Kidney (tissue), 14 donors: ENCODE data around the gene DNAJB13. TPM values are rescaled to one million over a fixed set of nuclear protein-coding genes. Genes with fewer than 3 reads are reported as not detected.

Source experiments
- DNase-seq, 5 donors: peaks; one replicate each; pipeline ENCODE4 v3.0.0-alpha.2; 2013 to 2020
- FAIRE-seq: peaks from 2 replicates; lab custom pipeline; 2012; peaks lifted over from hg19 to GRCh38; lab: Jason Lieb, UNC
- H3K27ac ChIP-seq, 2 donors: one replicate each; pipeline ENCODE4 v1.7.0; 2013; ENCODE audit warnings: low read depth in 2 of 2, low read length in 2 of 2, inconsistent platforms in 1 of 2
- H3K27me3 ChIP-seq: one replicate; pipeline ENCODE4 v1.7.1; 2013; ENCODE audit warnings: low read length, inconsistent platforms; ENCODE audit not compliant: control insufficient read depth, insufficient read depth
- H3K36me3 ChIP-seq, 3 donors: one replicate each; pipeline versions ENCODE4 v1.7.0 to v1.7.1; 2013; ENCODE audit warnings: low read length in 3 of 3, control low read depth in 1 of 3, inconsistent platforms in 1 of 3; ENCODE audit not compliant: insufficient read depth in 3 of 3, control insufficient read depth in 2 of 3
- H3K4me1 ChIP-seq, 3 donors: one replicate each; pipeline versions ENCODE4 v1.7.0 to v1.7.1; 2013; ENCODE audit warnings: low read length in 3 of 3, inconsistent platforms in 1 of 3, low read depth in 1 of 3; ENCODE audit not compliant: control insufficient read depth in 2 of 3, insufficient read depth in 2 of 3
- H3K4me3 ChIP-seq, 3 donors: one replicate each; pipeline versions ENCODE4 v1.7.0 to v1.8.1; 2013; ENCODE audit warnings: low read length in 3 of 3, control low read depth in 1 of 3, inconsistent platforms in 1 of 3
- H3K9ac ChIP-seq, 3 donors: one replicate each; pipeline versions ENCODE4 v1.7.0 to v1.7.1; 2013; ENCODE audit warnings: low read length in 3 of 3, control low read depth in 1 of 3, inconsistent platforms in 1 of 3
- H3K9me3 ChIP-seq, 3 donors: one replicate each; pipeline versions ENCODE4 v1.7.0 to v1.7.1; 2013; ENCODE audit warnings: low read length in 3 of 3, control low read depth in 1 of 3, inconsistent platforms in 1 of 3; ENCODE audit not compliant: control insufficient read depth in 2 of 3, insufficient read depth in 1 of 3
- CTCF ChIP-seq: IDR thresholded peaks from 3 replicates; pipeline ENCODE4 v1.5.1; 2012; ENCODE audit warnings: mild to moderate bottlenecking, moderate library complexity, borderline replicate concordance; ENCODE audit not compliant: insufficient read depth; ENCODE audit errors: extremely low read depth
- intact Hi-C: fragments of 100-400 bp; cut with DNase I; formaldehyde crosslinking; loops from one replicate; pipeline ENCODE4 v1.11.1; 2022
- polyA plus RNA-seq: library from polyadenylated mRNA; stranded (reverse); fragments of 350-450 nt; fragmentation: Illumina TruSeq; extraction: RNeasy Lipid Tissue Mini Kit (QIAGEN cat#74804); gene quantifications from one replicate; pipeline ENCODE4 v1.2.3, GENCODE V29; 2014; ENCODE audit warnings: low read depth, low replicate concordance; ENCODE audit not compliant: insufficient read depth
- total RNA-seq: library from RNA; stranded (reverse); fragmentation: NEBNext Ultra II Directional; extraction: Animal tissue kit (Norgen Biotek cat#: 25700); gene quantifications from one replicate; pipeline ENCODE4 v1.2.1, GENCODE V29; 2021
- donor health status: control.
- donor health status: control.
- donor health status: control.
- donor health status: control.
- donor health status: control.
- donor health status: DM: yes; HTN: yes; CAD: no.
- donor health status: Normal renal cell carcinoma (clear cell type).

DNAJB13 gene
- total and polyA plus RNA-seq, 2 donors from 2014 or later = 1.5 to 4.3 TPM

DNA sequence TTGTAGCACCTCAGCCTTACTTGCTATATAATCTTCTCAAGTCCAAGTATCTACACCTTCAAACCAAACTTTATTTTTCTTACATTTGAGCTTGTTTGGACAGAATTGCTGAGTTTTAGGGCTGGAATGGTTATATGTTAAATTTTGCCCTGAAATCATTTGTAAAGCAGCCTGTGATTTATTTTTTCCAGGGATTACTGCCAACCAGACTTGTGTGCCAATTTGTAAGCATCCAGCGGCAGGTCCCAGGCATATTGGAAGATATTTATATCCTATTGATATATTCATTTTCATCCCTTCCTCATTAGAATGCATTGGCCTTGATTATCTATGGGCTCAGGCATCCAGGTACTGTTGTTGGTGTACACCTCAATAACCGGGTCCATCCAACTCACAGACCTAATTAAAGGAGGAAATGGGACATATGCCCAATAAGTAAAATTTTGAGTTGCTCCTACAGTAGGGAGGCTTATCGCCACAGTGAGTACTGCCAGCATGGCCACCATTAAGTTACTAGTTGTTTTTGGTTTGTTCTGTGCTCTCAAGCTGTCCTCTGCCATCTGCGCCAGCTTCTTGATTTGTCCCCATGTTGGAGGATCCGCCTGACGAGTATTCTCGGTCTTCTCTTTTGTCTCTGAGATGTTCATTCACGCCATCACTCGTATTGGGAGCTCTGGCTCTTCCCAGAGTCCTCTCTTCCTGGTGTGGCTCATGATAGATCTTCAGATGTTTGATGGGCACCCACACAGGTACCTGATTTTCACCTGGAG is 9.8 kb upstream of the DNAJB13 start:
- DNase-seq (no peak), FAIRE-seq (no peak)
- intact Hi-C loops = no loop called here
- H3K4me3 ChIP-seq = no peak overlapping the region
- H3K4me1 ChIP-seq = no peaks in the 10 kb centered on the region
- no peak overlapping the region for H3K27ac ChIP-seq
- H3K9me3 ChIP-seq = peaks cover 0 to 10% (median 2%) of the 10 kb centered on the region in 3 donors
- H3K27me3 ChIP-seq = no peaks in the 10 kb centered on the region
- no peaks in the 10 kb centered on the region for H3K36me3 ChIP-seq
- no peak overlapping the region for H3K9ac ChIP-seq
- no peak for TF ChIP-seq CTCF

- FAIRE-seq = no peak
- no peak overlapping the region for H3K9ac ChIP-seq
- H3K27me3 ChIP-seq = no peaks in the 10 kb centered on the region
- no peak overlapping the region for H3K4me3 ChIP-seq
- H3K36me3 ChIP-seq = no peaks in the 10 kb centered on the region
- no peak for DNase-seq
- H3K27ac ChIP-seq = no peak overlapping the region
- no peaks in the 10 kb centered on the region for H3K4me1 ChIP-seq
- no peak for TF ChIP-seq CTCF
- peaks cover 0 to 15% (median 2%) of the 10 kb centered on the region in 3 donors for H3K9me3 ChIP-seq
- intact Hi-C loops = no loop called here
These were observed 8.8 kb upstream of the DNAJB13 start for GRCh38 chr11:73942010-73942409.

DNA sequence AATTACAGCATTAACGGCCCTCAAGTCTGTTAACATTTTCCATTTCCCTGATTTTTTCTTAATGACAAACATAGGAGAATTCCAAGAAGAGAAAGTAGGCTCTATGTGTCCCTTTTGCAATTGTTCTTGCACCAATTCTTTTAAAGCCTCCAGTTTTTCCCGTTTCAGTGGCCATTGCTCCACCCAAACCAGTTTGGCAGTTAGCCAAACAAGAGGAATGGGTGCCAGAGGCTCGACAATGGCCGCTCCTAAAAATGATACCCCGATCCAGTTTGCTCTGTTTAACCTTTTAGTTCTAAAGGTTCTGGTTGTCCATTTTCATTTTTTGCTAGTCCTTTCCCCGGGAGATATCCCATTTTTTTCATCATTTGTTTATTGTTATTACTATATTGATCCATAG is 6.7 kb upstream of the DNAJB13 start:
- Histone ChIP-seq H3K27me3 (no peaks in the 10 kb centered on the region), H3K9me3 (peaks cover 0 to 9% (median 0%) of the 10 kb centered on the region in 3 donors), H3K36me3 (no peaks in the 10 kb centered on the region), H3K27ac (no peak overlapping the region), H3K4me1 (no peaks in the 10 kb centered on the region), H3K9ac (no peak overlapping the region), H3K4me3 (no peak overlapping the region)
- FAIRE-seq = no peak
- TF ChIP-seq CTCF = no peak
- intact Hi-C loops = no loop called here
- no peak for DNase-seq

- Histone ChIP-seq H3K27me3 (no peaks in the 10 kb centered on the region), H3K9ac (no peak overlapping the region), H3K27ac (no peak overlapping the region), H3K4me1 (no peaks in the 10 kb centered on the region), H3K9me3 (peaks cover 0 to 6% (median 0%) of the 10 kb centered on the region in 3 donors), H3K4me3 (no peak overlapping the region), H3K36me3 (no peaks in the 10 kb centered on the region)
- intact Hi-C loops = no loop called here
- no peak for TF ChIP-seq CTCF
- FAIRE-seq (no peak), DNase-seq (no peak)
These were observed 5.9 kb upstream of the DNAJB13 start for GRCh38 chr11:73944901-73945300.
